Dedifferentiated amniotic fluid mesenchymal stem cell (primary cell): ENCODE data around the gene SDCBP2.
"Not testable (repeated sequence)": the region's sequence is repeated elsewhere in the genome, so short reads cannot be mapped to it uniquely, and the experiment has no call there.

Experiments
- DNase-seq: peaks from one replicate; pipeline ENCODE4 v3.0.0-alpha.2; 2016; ENCODE audit errors: extremely low spot score

The SDCBP2 gene

GRCh38 chr20:1360094-1360846 lies 31.3 kb upstream of the SDCBP2 start:
- DNase-seq = no peak

GRCh38 chr20:1357921-1358671 lies 29.2 kb upstream of the SDCBP2 start:
- no peak for DNase-seq

GRCh38 chr20:1353956-1354355 lies 25.0 kb upstream of the SDCBP2 start:
- no peak for DNase-seq

- DNase-seq = no peak
Observed at GRCh38 chr20:1346315-1346969, 17.5 kb upstream of the SDCBP2 start.

GRCh38 chr20:1345756-1346093 lies 16.8 kb upstream of the SDCBP2 start:
- no peak for DNase-seq

GRCh38 chr20:1345030-1345755 lies 16.3 kb upstream of the SDCBP2 start:
- no peak for DNase-seq

GRCh38 chr20:1343446-1344124 lies 14.6 kb upstream of the SDCBP2 start:
- not testable (repeated sequence) for DNase-seq

GRCh38 chr20:1341561-1342265 lies 12.8 kb upstream of the SDCBP2 start:
- no peak for DNase-seq

- DNase-seq = no peak
Observed at GRCh38 chr20:1338801-1339200, 9.9 kb upstream of the SDCBP2 start.

- DNase-seq = no peak
Observed at GRCh38 chr20:1338096-1338495, 9.2 kb upstream of the SDCBP2 start.

- no peak for DNase-seq
Observed at GRCh38 chr20:1337441-1337840, 8.5 kb upstream of the SDCBP2 start.

GRCh38 chr20:1336699-1337367 lies 7.9 kb upstream of the SDCBP2 start:
- no peak for DNase-seq

GRCh38 chr20:1335961-1336698 lies 7.2 kb upstream of the SDCBP2 start:
- no peak for DNase-seq

- DNase-seq = no peak
Observed at GRCh38 chr20:1334761-1335160, 5.8 kb upstream of the SDCBP2 start.

GRCh38 chr20:1334370-1334731 lies 5.4 kb upstream of the SDCBP2 start:
- no peak for DNase-seq

GRCh38 chr20:1333462-1334369 lies 4.8 kb upstream of the SDCBP2 start:
- DNase-seq = no peak

GRCh38 chr20:1332749-1333300 lies 3.9 kb upstream of the SDCBP2 start:
- DNase-seq = no peak

GRCh38 chr20:1331801-1332453 lies 3.0 kb upstream of the SDCBP2 start:
- no peak for DNase-seq
